ENCODE data around the gene OPCML.

Gene OPCML

DNA sequence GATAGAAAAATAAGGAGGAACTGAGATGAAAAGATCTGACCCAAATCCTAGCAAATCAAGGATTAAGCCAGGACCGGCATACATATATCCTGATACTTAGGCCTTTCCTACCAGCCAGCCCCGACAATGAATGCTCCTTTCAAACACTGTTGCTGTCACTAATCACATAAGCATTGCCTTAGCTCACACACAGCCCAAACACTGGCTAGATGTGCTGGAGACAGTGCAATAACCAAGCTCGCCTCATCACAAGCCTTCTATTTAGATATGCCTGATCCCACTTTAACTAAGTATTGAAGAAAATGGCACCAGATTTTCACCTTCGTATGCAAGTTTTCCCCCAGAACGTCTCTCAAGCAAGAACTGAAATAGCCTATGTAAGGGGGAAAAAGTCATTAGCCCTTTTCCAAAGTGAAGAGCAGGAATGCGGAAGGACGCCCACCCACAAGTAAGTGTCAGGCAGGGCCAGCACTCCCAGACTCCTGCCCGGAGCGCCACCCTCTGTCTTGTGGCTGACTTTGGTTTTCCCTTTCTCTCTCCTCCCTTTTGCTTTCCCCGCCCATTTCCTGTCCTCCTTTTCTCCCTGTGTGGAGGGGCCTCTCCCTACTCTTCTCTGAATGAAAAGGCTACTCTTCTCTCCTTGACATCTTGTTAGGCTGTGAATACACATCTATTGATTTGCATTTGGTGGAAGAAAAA lies 8.9 kb upstream of the OPCML start:
- DNase-seq, result no peak

GRCh38 chr11:133536198-133536597 lies 3.9 kb upstream of the OPCML start:
- no peak for DNase-seq

DNA sequence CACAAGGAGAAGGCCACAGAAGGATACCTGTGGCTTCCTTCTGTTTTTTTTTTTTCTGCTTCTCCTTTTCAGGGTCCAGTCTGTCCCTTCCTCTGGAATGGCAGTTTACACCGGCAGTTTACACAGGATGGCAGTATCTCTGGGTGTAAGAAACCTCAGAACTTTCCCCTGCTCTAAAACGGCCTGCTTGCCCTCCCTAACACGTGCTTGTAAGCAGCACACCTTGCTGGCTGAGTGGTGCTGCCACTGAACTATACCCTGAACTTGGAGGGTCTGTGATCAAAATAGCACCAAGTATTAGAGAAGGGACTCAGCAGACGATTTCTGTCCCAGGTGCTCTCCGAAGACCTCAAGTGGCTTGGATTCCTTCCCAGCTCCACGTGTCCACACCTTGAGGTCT lies 904 bp upstream of the OPCML start:
- DNase-seq, result no peak

DNA sequence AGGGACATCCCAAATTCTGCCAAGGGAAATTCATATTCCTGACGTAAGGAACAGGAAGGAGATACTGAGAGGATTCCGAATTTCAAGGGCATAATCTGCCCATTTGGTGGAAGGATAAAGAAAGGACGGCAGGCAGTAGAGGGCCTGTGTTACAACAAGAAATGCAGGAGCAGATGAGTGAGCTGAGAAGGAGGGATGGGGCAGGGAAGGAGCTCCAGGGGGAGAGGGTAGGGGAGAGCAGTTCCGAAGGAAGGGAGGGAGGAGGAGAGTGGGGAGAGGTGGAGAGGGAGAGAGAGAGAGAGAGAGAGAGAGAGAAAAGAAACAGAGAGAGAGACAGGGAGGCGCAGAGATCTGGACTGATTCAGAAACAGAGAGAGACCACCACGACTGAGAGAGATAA lies 843 bp downstream of the OPCML start:
- no peak for DNase-seq

DNA sequence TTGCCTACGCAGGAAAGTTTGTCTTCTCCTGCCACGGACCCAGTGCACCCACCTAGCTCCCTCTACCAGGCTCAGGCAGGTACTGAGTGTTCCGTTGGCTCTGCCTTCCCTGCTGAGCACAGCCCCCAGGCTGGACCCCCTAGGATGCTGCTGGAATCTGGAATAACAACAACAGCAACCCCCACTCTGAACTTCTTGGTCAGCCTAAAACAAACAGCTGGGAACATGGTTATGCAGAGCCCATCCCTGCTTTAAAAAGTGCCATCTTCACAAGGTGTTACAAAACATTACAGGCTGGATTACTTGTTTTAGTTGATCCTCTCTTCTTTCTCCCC lies 1.8 kb downstream of the OPCML start:
- no peak for DNase-seq

GRCh38 chr11:133529807-133530500 lies 2.3 kb downstream of the OPCML start:
- no peak for DNase-seq

- no peak for DNase-seq
Observed at GRCh38 chr11:133526790-133527189, 5.5 kb downstream of the OPCML start.

DNA sequence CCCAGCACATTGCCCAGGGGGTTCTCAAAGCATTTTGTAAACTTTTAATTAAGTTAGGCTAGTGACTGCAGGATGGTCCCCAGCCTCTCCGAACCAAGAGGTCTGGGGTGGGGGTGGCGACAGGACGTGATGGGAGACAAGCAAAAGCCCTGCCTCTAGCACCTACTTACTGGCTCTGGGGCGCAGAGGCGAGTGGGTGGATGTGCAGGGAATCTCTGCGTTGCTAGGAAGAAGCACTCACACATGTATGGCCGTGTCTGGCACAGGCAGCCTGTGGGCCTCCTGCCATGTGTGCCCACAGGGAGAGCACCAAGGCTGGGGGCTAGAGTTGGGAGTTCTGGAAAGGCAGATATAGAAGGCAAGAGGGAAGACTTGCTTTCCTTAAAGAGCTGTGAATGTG lies 6.3 kb downstream of the OPCML start:
- DNase-seq, result no peak

DNA sequence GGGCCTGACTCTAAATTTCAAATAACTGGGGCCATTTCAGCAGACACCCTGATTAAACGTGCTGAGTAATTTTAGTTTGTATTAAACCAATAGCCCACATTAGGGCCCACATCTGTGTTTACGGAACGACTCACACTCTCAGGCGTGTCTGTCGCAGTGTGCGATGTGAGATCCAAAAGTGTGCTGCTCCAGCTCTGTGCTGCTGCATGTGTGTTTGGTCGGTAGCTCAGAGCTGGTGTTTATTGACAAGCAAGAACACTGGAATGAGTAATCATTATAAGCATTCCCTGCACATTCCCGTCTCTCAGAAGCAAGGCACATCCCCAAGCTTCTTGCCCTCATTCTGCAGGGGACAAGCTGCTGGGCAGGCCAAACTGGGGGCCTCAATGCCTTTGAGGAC lies 7.8 kb downstream of the OPCML start:
- no peak for DNase-seq

- DNase-seq, result no peak
Observed at GRCh38 chr11:133522344-133522743, 10.0 kb downstream of the OPCML start.

GRCh38 chr11:133521502-133521901 lies 10.8 kb downstream of the OPCML start:
- no peak for DNase-seq

GRCh38 chr11:133520707-133521106 lies 11.6 kb downstream of the OPCML start:
- no peak for DNase-seq

GRCh38 chr11:133519560-133519959 lies 12.7 kb downstream of the OPCML start:
- DNase-seq, result no peak

DNA sequence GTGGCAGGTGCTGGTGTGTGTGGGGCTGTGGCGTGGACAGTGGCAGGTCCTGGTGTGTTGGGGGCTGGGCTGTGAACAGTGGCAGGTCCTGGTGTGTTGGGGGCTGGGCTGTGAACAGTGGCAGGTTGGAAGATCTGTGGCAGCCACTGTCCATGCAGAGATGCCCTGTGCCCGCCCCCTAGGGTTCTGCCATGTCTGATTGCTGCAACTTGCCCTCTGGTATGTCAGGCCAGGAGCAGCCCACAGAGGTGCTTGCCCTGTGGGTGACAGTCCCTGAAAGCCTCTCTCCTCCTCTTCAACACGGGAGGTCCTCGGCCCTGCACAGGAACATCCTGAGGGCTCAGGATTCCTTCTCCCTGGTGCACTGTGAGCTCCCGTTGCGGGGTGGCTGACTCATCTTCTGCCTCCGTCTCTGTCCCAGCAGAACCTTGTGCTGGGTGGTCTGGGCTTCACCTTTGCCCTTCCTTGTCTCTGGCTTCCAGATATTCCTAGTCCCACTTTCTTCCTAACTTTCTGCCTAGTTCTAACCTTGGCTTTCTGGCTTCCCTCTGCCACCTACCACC lies 13.5 kb downstream of the OPCML start:
- no peak for DNase-seq

GRCh38 chr11:133516845-133517244 lies 15.5 kb downstream of the OPCML start:
- DNase-seq, result no peak

GRCh38 chr11:133515107-133515506 lies 17.2 kb downstream of the OPCML start:
- DNase-seq, result no peak

DNA sequence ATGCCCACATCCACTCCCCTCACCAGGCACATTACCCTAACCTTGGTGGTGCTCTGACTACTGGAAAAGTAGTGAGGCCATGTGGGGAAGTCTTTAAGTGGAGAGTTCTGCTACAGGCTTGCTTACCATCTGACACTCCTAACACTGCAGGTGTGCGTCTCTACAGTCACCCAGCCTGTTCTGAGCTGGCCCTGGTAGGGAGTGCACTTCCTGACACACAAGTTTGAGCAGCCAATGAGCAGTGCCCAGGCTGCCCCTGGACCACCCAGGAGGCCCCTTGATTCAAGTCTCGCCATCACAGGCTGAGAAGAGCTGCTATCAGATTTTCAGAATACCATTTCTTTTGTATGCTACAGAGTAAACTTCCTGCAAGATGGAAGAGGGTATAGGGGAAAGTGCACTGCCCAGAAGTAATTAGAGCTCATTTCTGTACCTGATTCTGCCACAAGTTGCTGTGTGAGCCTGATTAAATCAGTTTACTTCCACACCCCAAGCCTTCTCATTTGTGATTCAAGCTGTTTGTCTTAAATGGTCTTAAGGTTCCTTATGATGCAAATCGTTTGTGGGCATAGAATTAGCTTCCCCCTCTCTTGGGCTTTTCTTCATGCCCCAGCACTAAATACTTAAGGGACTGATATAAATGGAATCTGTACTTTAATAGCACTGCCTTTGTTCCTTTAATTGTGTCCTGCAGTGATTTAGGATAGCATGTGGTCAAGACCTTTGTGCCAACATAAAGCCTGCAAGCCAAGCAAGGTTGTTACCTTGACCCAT lies 22.2 kb downstream of the OPCML start:
- no peak for DNase-seq

DNA sequence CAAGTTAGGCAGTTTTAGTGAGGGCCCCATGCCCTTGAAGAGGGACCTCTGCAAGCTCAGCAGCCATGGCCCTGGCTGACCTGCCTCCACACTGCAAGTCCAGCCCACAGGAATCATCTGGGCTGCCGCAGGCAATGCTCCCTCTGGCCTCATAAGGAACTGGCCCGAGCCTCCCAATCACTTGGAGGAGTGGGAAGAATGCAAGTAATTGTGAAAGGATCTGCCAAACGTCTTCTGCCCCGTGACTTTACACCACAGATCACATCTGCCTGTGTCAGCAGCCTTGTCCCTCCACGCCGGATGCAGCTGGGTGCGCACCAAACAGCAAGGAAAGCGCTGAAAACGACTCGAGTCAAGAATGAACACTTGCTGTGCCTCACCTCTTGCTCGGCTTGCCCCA lies 23.8 kb downstream of the OPCML start:
- no peak for DNase-seq

- no peak for DNase-seq
Observed at GRCh38 chr11:133507185-133507584, 25.1 kb downstream of the OPCML start.

DNA sequence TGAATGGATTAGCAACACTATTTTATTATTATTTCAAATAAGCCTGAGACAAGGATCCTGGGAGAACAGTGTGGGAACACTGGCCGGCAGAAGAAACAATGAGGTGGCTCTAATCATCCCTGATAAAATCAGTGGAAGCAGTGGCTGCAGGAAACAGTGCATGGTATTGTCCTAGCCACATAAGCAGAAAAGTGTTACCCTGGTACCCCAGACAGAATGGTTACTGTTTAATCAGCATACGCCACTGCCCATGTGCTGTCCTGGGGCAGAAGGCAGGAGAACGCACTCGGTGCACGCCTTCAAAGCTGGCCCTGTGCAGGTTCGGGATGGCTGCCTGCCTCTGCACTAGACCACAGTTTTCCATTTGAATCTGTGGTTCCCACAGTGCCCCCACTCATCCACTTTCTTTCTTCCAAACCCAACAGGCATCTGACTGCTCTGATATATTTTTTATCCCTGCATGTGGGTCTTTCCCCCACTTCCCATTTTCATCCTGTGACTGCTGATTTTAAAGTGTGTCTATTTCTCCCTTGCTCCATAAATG lies 25.7 kb downstream of the OPCML start:
- DNase-seq, result no peak

DNA sequence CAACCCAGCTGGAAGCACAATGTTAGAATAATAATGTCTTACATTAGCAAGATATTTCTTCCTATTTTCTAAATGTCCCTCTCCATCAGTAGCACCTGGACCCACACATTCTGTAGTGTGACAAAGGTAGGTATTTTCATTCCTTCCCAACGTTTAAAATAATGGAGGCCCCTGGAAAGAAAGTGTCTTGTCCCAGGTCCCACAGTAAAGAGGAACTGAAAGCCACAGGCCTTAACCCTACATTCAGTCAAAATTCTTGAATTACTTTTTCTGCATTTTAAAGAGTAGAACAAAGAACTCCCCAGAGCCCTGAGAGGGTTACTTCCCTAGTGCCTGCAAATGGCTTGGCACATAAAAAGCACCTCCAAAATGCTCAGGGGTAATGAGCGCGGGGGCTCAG lies 26.3 kb downstream of the OPCML start:
- DNase-seq, result no peak

- DNase-seq, result no peak
Observed at GRCh38 chr11:133504906-133505305, 27.4 kb downstream of the OPCML start.

- no peak for DNase-seq
Observed at GRCh38 chr11:133503776-133504175, 28.5 kb downstream of the OPCML start.
